H1 (cell line): ENCODE measurements around the gene ZNF823. TPM values are rescaled to one million over a fixed set of nuclear protein-coding genes. Genes with fewer than 3 reads are reported as not detected.

Experiments used
- CTCF ChIA-PET: fragments of 300-600 bp; sonication (Branson Sonifier 250); formaldehyde crosslinking; loops from one replicate; lab custom pipeline; 2021; ENCODE audit not compliant: partially characterized antibody; lab: Charles Lee
- POLR2A ChIA-PET: fragments of 300-600 bp; sonication (Branson Sonifier 250); formaldehyde crosslinking; loops from one replicate; lab custom pipeline; 2021; ENCODE audit warnings: inconsistent platforms; ENCODE audit not compliant: partially characterized antibody; lab: Charles Lee
- DNase-seq, 2 experiments: peaks; one replicate each; pipeline versions ENCODE4 v3.0.0 to v3.0.0-alpha.2; 2010 to 2022; ENCODE audit warnings: low spot score in 2 of 2, low read depth in 1 of 2, mixed read lengths in 1 of 2
- FAIRE-seq: peaks from 2 replicates; lab custom pipeline; 2011; peaks lifted over from hg19 to GRCh38; lab: Jason Lieb, UNC
- H2AFZ ChIP-seq: 2 replicates; pipeline ENCODE4 v1.8.1; 2012; ENCODE audit warnings: low read length, inconsistent platforms
- H2AK5ac ChIP-seq: 2 replicates; pipeline ENCODE4 v1.6.1; 2013; ENCODE audit warnings: low read depth, low read length
- H2BK120ac ChIP-seq: replicated peaks from 2 replicates; pipeline ENCODE3; 2013; ENCODE audit warnings: low read depth, low read length, inconsistent platforms
- H2BK12ac ChIP-seq: 2 replicates; pipeline ENCODE4 v1.6.1; 2013; ENCODE audit warnings: low read depth, low read length
- H2BK15ac ChIP-seq: 2 replicates; pipeline ENCODE4 v1.6.1; 2013; ENCODE audit warnings: low read length
- H2BK20ac ChIP-seq: 2 replicates; pipeline ENCODE4 v1.6.1; 2013; ENCODE audit warnings: low read length
- H2BK5ac ChIP-seq: 2 replicates; pipeline ENCODE4 v1.6.1; 2013; ENCODE audit warnings: low read depth, low read length
- H3K14ac ChIP-seq: 2 replicates; pipeline ENCODE4 v1.6.1; 2013; ENCODE audit warnings: inconsistent platforms; ENCODE audit not compliant: insufficient read length
- H3K18ac ChIP-seq: 2 replicates; pipeline ENCODE4 v1.6.1; 2013; ENCODE audit warnings: low read length; ENCODE audit errors: extremely low read depth
- H3K23ac ChIP-seq: 2 replicates; pipeline ENCODE4 v1.6.1; 2013; ENCODE audit warnings: inconsistent platforms; ENCODE audit not compliant: insufficient read length
- H3K23me2 ChIP-seq: 2 replicates; pipeline ENCODE4 v1.6.1; 2013; ENCODE audit warnings: low read depth, low read length
- H3K27ac ChIP-seq: 2 replicates; pipeline ENCODE4 v1.6.1; 2011; ENCODE audit warnings: low read depth, low read length, inconsistent platforms
- H3K27me3 ChIP-seq, 4 experiments: replicated peaks in 1 of 4; 1 replicate in 1 of 4; 2 replicates in 3 of 4; pipeline versions ENCODE4 v1.6.1 to v1.8.1; 2011 to 2013; ENCODE audit warnings: low read length in 3 of 4, mild to moderate bottlenecking in 3 of 4, inconsistent platforms in 2 of 4, mixed read lengths in 2 of 4, moderate library complexity in 1 of 4; ENCODE audit not compliant: control insufficient read depth in 3 of 4, insufficient read depth in 3 of 4; ENCODE audit errors: extremely low read depth in 1 of 4
- H3K36me3 ChIP-seq, 4 experiments: 2 replicates each; pipeline versions ENCODE4 v1.6.1 to v1.8.1; 2011 to 2013; ENCODE audit warnings: mild to moderate bottlenecking in 4 of 4, low read length in 3 of 4, moderate library complexity in 2 of 4, control low read depth in 1 of 4, inconsistent platforms in 1 of 4; ENCODE audit not compliant: insufficient read depth in 4 of 4, control insufficient read depth in 2 of 4
- H3K4ac ChIP-seq: replicated peaks from 2 replicates; pipeline ENCODE3; 2013; ENCODE audit warnings: low read length, low read depth, mixed read lengths, inconsistent platforms; ENCODE audit not compliant: insufficient read length
- H3K4me1 ChIP-seq, 4 experiments: replicated peaks in 1 of 4; 1 replicate in 1 of 4; 2 replicates in 3 of 4; pipeline versions ENCODE4 v1.6.1 to v1.8.1; 2011 to 2013; ENCODE audit warnings: low read length in 3 of 4, inconsistent platforms in 2 of 4, mixed read lengths in 1 of 4; ENCODE audit not compliant: insufficient read depth in 4 of 4, control insufficient read depth in 3 of 4
- H3K4me2 ChIP-seq, 2 experiments: 2 replicates each; pipeline versions ENCODE4 v1.6.1 to v1.8.1; 2011 to 2013; ENCODE audit warnings: low read depth in 2 of 2, low read length in 2 of 2, control low read depth in 1 of 2, inconsistent platforms in 1 of 2, mild to moderate bottlenecking in 1 of 2; ENCODE audit not compliant: insufficient read depth in 1 of 2
- H3K4me3 ChIP-seq, 4 experiments: fragments of 200-600, 300-600 bp in 1 of 4; sonication (generic), shearing (Covaris generic), sonication (Bioruptor Twin) in 1 of 4; 2 replicates each; pipeline versions ENCODE4 v1.5.1 to v1.8.1; 2011 to 2016; ENCODE audit warnings: low read length in 4 of 4, low read depth in 3 of 4, control low read depth in 2 of 4, inconsistent platforms in 2 of 4, mild to moderate bottlenecking in 2 of 4, mixed read lengths in 1 of 4, moderate library complexity in 1 of 4; ENCODE audit not compliant: insufficient read depth in 2 of 4; ENCODE audit errors: extremely low read depth in 1 of 4
- H3K56ac ChIP-seq: replicated peaks from 2 replicates; pipeline ENCODE3; 2013; ENCODE audit warnings: low read depth, mild to moderate bottlenecking, mixed read lengths, low read length, inconsistent platforms; ENCODE audit not compliant: insufficient read length
- H3K79me1 ChIP-seq: 2 replicates; pipeline ENCODE4 v1.6.1; 2013; ENCODE audit warnings: low read depth, low read length, control low read depth
- H3K79me2 ChIP-seq, 2 experiments: 2 replicates each; pipeline versions ENCODE4 v1.6.1 to v1.8.1; 2012 to 2013; ENCODE audit warnings: low read length in 2 of 2, mild to moderate bottlenecking in 2 of 2, inconsistent platforms in 1 of 2; ENCODE audit not compliant: insufficient read depth in 2 of 2, control insufficient read depth in 1 of 2
- H3K9ac ChIP-seq, 4 experiments: replicated peaks in 1 of 4; 1 replicate in 1 of 4; 2 replicates in 3 of 4; pipeline versions ENCODE4 v1.6.1 to v1.8.1; 2011 to 2013; ENCODE audit warnings: low read depth in 3 of 4, low read length in 3 of 4, control low read depth in 2 of 4, mild to moderate bottlenecking in 2 of 4, moderate library complexity in 2 of 4, inconsistent platforms in 1 of 4; ENCODE audit errors: extremely low read depth in 1 of 4
- H3K9me3 ChIP-seq, 2 experiments: 2 replicates each; pipeline versions ENCODE4 v1.6.1 to v1.8.1; 2012 to 2013; ENCODE audit warnings: mild to moderate bottlenecking in 2 of 2, moderate library complexity in 2 of 2, control low read depth in 1 of 2, inconsistent platforms in 1 of 2, low read depth in 1 of 2, low read length in 1 of 2, mixed read lengths in 1 of 2; ENCODE audit not compliant: insufficient read depth in 2 of 2
- H4K20me1 ChIP-seq, 2 experiments: replicated peaks in 1 of 2; 2 replicates each; pipeline versions ENCODE3 to v1.8.1; 2011 to 2013; ENCODE audit warnings: inconsistent platforms in 2 of 2, low read length in 2 of 2, mild to moderate bottlenecking in 1 of 2; ENCODE audit not compliant: insufficient read depth in 2 of 2, control insufficient read depth in 1 of 2
- H4K5ac ChIP-seq: 2 replicates; pipeline ENCODE4 v1.6.1; 2013; ENCODE audit warnings: low read length, low read depth, mixed read lengths, inconsistent platforms; ENCODE audit not compliant: insufficient read length
- H4K8ac ChIP-seq: 2 replicates; pipeline ENCODE4 v1.8.0; 2013; ENCODE audit warnings: mild to moderate bottlenecking, moderate library complexity, low read length, inconsistent platforms; ENCODE audit not compliant: insufficient read depth; ENCODE audit errors: extremely low read depth
- H4K91ac ChIP-seq: replicated peaks from 2 replicates; pipeline ENCODE3; 2013; ENCODE audit warnings: low read length, mixed read lengths, inconsistent platforms; ENCODE audit not compliant: insufficient read length
- ASH2L ChIP-seq: fragments of 200-600, 300-600 bp; sonication (generic); IDR thresholded peaks from one replicate; pipeline ENCODE4 v1.7.1; 2017; ENCODE audit warnings: low read length
- CBX5 ChIP-seq: fragments of 300-800, 300-1000 bp; sonication (generic); IDR thresholded peaks from 2 replicates; pipeline ENCODE4 v1.7.1; 2016; ENCODE audit warnings: antibody characterized with exemption, low read length, low read depth
- CHD2 ChIP-seq: IDR thresholded peaks from 2 replicates; pipeline ENCODE4 v1.6.1; 2012; ENCODE audit warnings: low read length, improper control_type of control experiment
- CREB1 ChIP-seq: IDR thresholded peaks from 2 replicates; pipeline ENCODE4 v1.6.1; 2012; ENCODE audit warnings: inconsistent platforms
- CTCF ChIP-seq, 3 experiments: IDR thresholded peaks; 1 replicate in 2 of 3; 2 replicates in 1 of 3; pipeline versions ENCODE4 v1.5.1 to v1.6.1; 2011; ENCODE audit warnings: low read length in 3 of 3, mild to moderate bottlenecking in 3 of 3, inconsistent platforms in 2 of 3, low read depth in 1 of 3, moderate library complexity in 1 of 3; ENCODE audit not compliant: insufficient read depth in 1 of 3; ENCODE audit errors: control extremely low read depth in 1 of 3
- E2F6 ChIP-seq: IDR thresholded peaks from 2 replicates; pipeline ENCODE4 v1.6.1; 2012; ENCODE audit warnings: inconsistent platforms
- EZH2 ChIP-seq: fragments of 200-600 bp; sonication (generic); IDR thresholded peaks from 2 replicates; pipeline ENCODE4 v1.7.1; 2012; ENCODE audit warnings: low read depth, mild to moderate bottlenecking, moderate library complexity, low read length, inconsistent platforms; ENCODE audit not compliant: severe bottlenecking
- NANOG ChIP-seq: IDR thresholded peaks from 2 replicates; pipeline ENCODE4 v1.6.1; 2011; ENCODE audit warnings: low read length, low read depth, mild to moderate bottlenecking, inconsistent platforms; ENCODE audit not compliant: insufficient read depth, poor library complexity, severe bottlenecking
- POLR2AphosphoS5 ChIP-seq: IDR thresholded peaks from 2 replicates; pipeline ENCODE4 v1.6.1; 2011; ENCODE audit warnings: low read depth, low read length
- SP1 ChIP-seq: IDR thresholded peaks from 2 replicates; pipeline ENCODE4 v1.6.1; 2011; ENCODE audit warnings: low read depth, low read length
- SUZ12 ChIP-seq: fragments of 200-600 bp; sonication (generic); IDR thresholded peaks from 2 replicates; pipeline ENCODE4 v1.6.1; 2012; ENCODE audit warnings: mild to moderate bottlenecking, inconsistent platforms, low read length, moderate library complexity, mixed read lengths
- TAF1 ChIP-seq: IDR thresholded peaks from 2 replicates; pipeline ENCODE4 v1.6.1; 2011; ENCODE audit warnings: mild to moderate bottlenecking, low read depth, low read length
- WGBS, 2 experiments: shearing (Covaris generic) in 1 of 2; methylation state at CpG; one replicate each; pipeline versions ENCODE4 v1.1.6 to v1.1.7; 2013 to 2015; ENCODE audit warnings: low lambda C conversion rate in 2 of 2, mixed read lengths in 2 of 2, inconsistent platforms in 1 of 2, low coverage in 1 of 2, missing lambda C conversion rate in 1 of 2; ENCODE audit not compliant: insufficient replicate concordance in 2 of 2, insufficient coverage in 1 of 2, insufficient read length in 1 of 2; ENCODE audit errors: extremely low coverage in 1 of 2, missing lambda C conversion rate in 1 of 2; 5-methylcytosine and 5-hydroxymethylcytosine counted together
- polyA plus RNA-seq, 7 experiments: library from polyadenylated mRNA; depleted of rRNA in 3 of 7; stranded (reverse) in 5 of 7; unstranded in 2 of 7; fragments of >200 nt in 5 of 7; fragments of 200-250 nt in 2 of 7; gene quantifications; 1 replicate in 5 of 7; 2 replicates in 1 of 7; 4 replicates in 1 of 7; pipeline versions ENCODE4 v1.2.1 to v1.2.3, GENCODE V29; 2011 to 2013; ENCODE audit warnings: missing spikeins in 2 of 7, mixed read lengths in 2 of 7
- total RNA-seq: library from RNA; stranded (reverse); fragmentation: NEBNext Ultra II Directional; extraction: Animal tissue kit (Norgen Biotek cat#: 25700); gene quantifications from 2 replicates; pipeline ENCODE4 v1.2.1, GENCODE V29; 2021

Gene ZNF823
- total and polyA plus RNA-seq, 2 of the 8 experiments (the other 6 are each of a cell fraction or from before 2014, with no cell fraction given), result 0.73 to 2.4 TPM

GRCh38 chr19:11678504-11678903 lies 60.2 kb downstream of the ZNF823 start:
- H3K4me2 ChIP-seq, result no peak overlapping the region
- no peak overlapping the region for H2BK120ac ChIP-seq
- H4K8ac ChIP-seq, result no peak overlapping the region
- H3K9me3 ChIP-seq, result peaks cover 34 to 55% of the 10 kb centered on the region in 2 experiments
- H3K79me2 ChIP-seq, result no peaks in the 10 kb centered on the region
- no peak overlapping the region for H3K14ac ChIP-seq
- peaks cover 0 to 26% (median 0%) of the 10 kb centered on the region in 4 experiments; a peak in 1 of 8 replicates for H3K36me3 ChIP-seq
- no peak overlapping the region for H3K27ac ChIP-seq
- H3K79me1 ChIP-seq, result no peaks in the 10 kb centered on the region
- peaks cover 0 to 3% (median 0%) of the 10 kb centered on the region in 4 experiments; a peak in 2 of 7 replicates for H3K4me1 ChIP-seq
- H4K5ac ChIP-seq, result no peak overlapping the region
- H2AK5ac ChIP-seq, result no peak overlapping the region
- no peak overlapping the region for H3K23ac ChIP-seq
- H2BK20ac ChIP-seq, result no peak overlapping the region
- H3K27me3 ChIP-seq, result peaks cover 0 to 3% (median 1%) of the 10 kb centered on the region in 4 experiments; a peak in 1 of 7 replicates
- no peak overlapping the region for H3K4ac ChIP-seq
- ChIA-PET CTCF (no interaction called here), POLR2A (interaction anchor here (0.6 to 1.5 kb wide), 3 partner anchors 10 to 47 kb away, joined by 5 to 7 read pairs (median 6); no protein-coding TSS in a partner anchor)
- H3K23me2 ChIP-seq, result peaks cover 5% of the 10 kb centered on the region
- FAIRE-seq, result no peak
- no peak overlapping the region for H3K4me3 ChIP-seq
- no peak overlapping the region for H2BK12ac ChIP-seq
- H2AFZ ChIP-seq, result no peak overlapping the region
- no peak overlapping the region for H3K18ac ChIP-seq
- H2BK15ac ChIP-seq, result no peak overlapping the region
- H3K56ac ChIP-seq, result no peak overlapping the region
- no peak overlapping the region for H4K91ac ChIP-seq
- whole genome bisulfite sequencing, 2 experiments, result 94% methylated on average over 1 of the region's 1 CpG; no CpG with 5 or more reads in 1 of the 2 experiments
- no peak overlapping the region for H2BK5ac ChIP-seq
- H3K9ac ChIP-seq, result no peak overlapping the region
- H4K20me1 ChIP-seq, result no peaks in the 10 kb centered on the region
- no peak for DNase-seq
- no peak for TF ChIP-seq CHD2
- no peak for TF ChIP-seq NANOG
- TF ChIP-seq EZH2, result no peak
- TF ChIP-seq TAF1, result no peak
- TF ChIP-seq CREB1, result no peak
- TF ChIP-seq SP1, result no peak
- TF ChIP-seq POLR2AphosphoS5, result no peak
- no peak for TF ChIP-seq SUZ12
- no peak for TF ChIP-seq CBX5
- TF ChIP-seq CTCF (IDR thresholded peaks at IDR 0.05; ENCODE audit: control extremely low read depth in 1 of 3, insufficient read depth in 1 of 3, low read depth in 1 of 3, low read length in 3 of 3), result no peak
- no peak for TF ChIP-seq ASH2L
- TF ChIP-seq E2F6, result no peak
